ENCODE data around the gene TMEM59.
"Not testable (repeated sequence)": the region's sequence is repeated elsewhere in the genome, so short reads cannot be mapped to it uniquely, and the experiment has no call there.

The TMEM59 gene

GRCh38 chr1:54052934-54053744 lies at the start of gene TMEM59, which contains the start of gene TCEANC2:
Gene TMEM59, minus strand, starts transcription at chr1:54053204. Its CDS starts 16 bp downstream, at chr1:54053188.
Gene TCEANC2, plus strand, starts transcription at chr1:54053608. Its CDS starts 815 bp downstream, at chr1:54054423.
- peak; percentile 86 to 95 (median 94) for DNase-seq (ENCODE audit: low read depth in 3 of 3)

- DNase-seq (ENCODE audit: low read depth in 3 of 3) = no peak
Measured at GRCh38 chr1:54100500-54100899, 47.5 kb upstream of the TMEM59 start.

GRCh38 chr1:54099061-54099610 lies 46.1 kb upstream of the TMEM59 start:
- DNase-seq (ENCODE audit: low read depth in 3 of 3) = no peak

GRCh38 chr1:54096877-54097240 lies 43.9 kb upstream of the TMEM59 start:
- no peak for DNase-seq (ENCODE audit: low read depth in 3 of 3)

GRCh38 chr1:54096227-54096876 lies 43.3 kb upstream of the TMEM59 start:
- DNase-seq (ENCODE audit: low read depth in 3 of 3) = no peak

GRCh38 chr1:54095546-54096226 lies 42.7 kb upstream of the TMEM59 start:
- no peak for DNase-seq (ENCODE audit: low read depth in 3 of 3)

GRCh38 chr1:54094730-54095105 lies 41.7 kb upstream of the TMEM59 start:
- DNase-seq (ENCODE audit: low read depth in 3 of 3) = not testable (repeated sequence)

- DNase-seq (ENCODE audit: low read depth in 3 of 3) = no peak
Measured at GRCh38 chr1:54094001-54094729, 41.2 kb upstream of the TMEM59 start.

- no peak for DNase-seq (ENCODE audit: low read depth in 3 of 3)
Measured at GRCh38 chr1:54091666-54092065, 38.7 kb upstream of the TMEM59 start.

- DNase-seq (ENCODE audit: low read depth in 3 of 3) = no peak
Measured at GRCh38 chr1:54088385-54088784, 35.4 kb upstream of the TMEM59 start.

- no peak for DNase-seq (ENCODE audit: low read depth in 3 of 3)
Measured at GRCh38 chr1:54086754-54087153, 33.8 kb upstream of the TMEM59 start.

GRCh38 chr1:54084794-54085193 lies 31.8 kb upstream of the TMEM59 start:
- DNase-seq (ENCODE audit: low read depth in 3 of 3) = no peak

GRCh38 chr1:54081306-54082270 lies 28.6 kb upstream of the TMEM59 start:
- peak; percentile 8 to 31 (median 18) for DNase-seq (ENCODE audit: low read depth in 3 of 3)

GRCh38 chr1:54080598-54081049 lies 27.6 kb upstream of the TMEM59 start:
- DNase-seq (ENCODE audit: low read depth in 3 of 3) = no peak

GRCh38 chr1:54077359-54077758 lies 24.4 kb upstream of the TMEM59 start:
- DNase-seq (ENCODE audit: low read depth in 3 of 3) = no peak

GRCh38 chr1:54070171-54070837 lies 17.3 kb upstream of the TMEM59 start:
- DNase-seq (ENCODE audit: low read depth in 3 of 3) = no peak

- no peak for DNase-seq (ENCODE audit: low read depth in 3 of 3)
Measured at GRCh38 chr1:54069791-54070170, 16.8 kb upstream of the TMEM59 start.

GRCh38 chr1:54064299-54064698 lies 11.3 kb upstream of the TMEM59 start:
- no peak for DNase-seq (ENCODE audit: low read depth in 3 of 3)

- DNase-seq (ENCODE audit: low read depth in 3 of 3) = no peak
Measured at GRCh38 chr1:54054438-54054749, 1.4 kb upstream of the TMEM59 start.
